Measurements from ENCODE around the gene BMAL2. TPM values are rescaled to one million over a fixed set of nuclear protein-coding genes. Genes with fewer than 3 reads are reported as not detected.

Gene BMAL2
- total RNA-seq, 4 donors from 2014 or later = 0.39 to 2.4 (median 1.4) TPM

- WGBS, 2 donors = 75 to 79% methylated on average over 1 of the region's 1 CpG
- Histone ChIP-seq H3K27me3 (no peaks in the 10 kb centered on the region), H3K4me3 (no peak overlapping the region), H3K9me3 (no peaks in the 10 kb centered on the region), H3K36me3 (peaks cover 0 to 32% (median 6%) of the 10 kb centered on the region in 3 donors), H3K27ac (peak overlapping the region in 1 of 4 donors; percentile 28), H3K4me1 (no peaks in the 10 kb centered on the region)
- TF ChIP-seq CTCF (IDR thresholded peaks at IDR 0.05) (peak; percentile 20 to 57 (median 35)), POLR2A (IDR thresholded peaks at IDR 0.05) (no peak)
- DNase-seq (ENCODE audit: low spot score in 2 of 2) = no peak
Observed at GRCh38 chr12:27305673-27306456, 26.8 kb upstream of the BMAL2 start.

- no peak for DNase-seq (ENCODE audit: low spot score in 2 of 2)
- Histone ChIP-seq H3K27ac (no peak overlapping the region), H3K4me3 (no peak overlapping the region), H3K27me3 (no peaks in the 10 kb centered on the region), H3K9me3 (no peaks in the 10 kb centered on the region), H3K36me3 (peaks cover 0 to 47% (median 10%) of the 10 kb centered on the region in 3 donors), H3K4me1 (no peaks in the 10 kb centered on the region)
- no peak for TF ChIP-seq POLR2A (IDR thresholded peaks at IDR 0.05)
- no peak for TF ChIP-seq EP300 (IDR thresholded peaks at IDR 0.05)
- no peak for TF ChIP-seq CTCF (IDR thresholded peaks at IDR 0.05)
- WGBS, 2 donors = 92 to 98% methylated on average over 2 of the region's 2 CpGs
Observed at GRCh38 chr12:27309293-27309994, 23.2 kb upstream of the BMAL2 start.

- H3K27ac ChIP-seq = no peak overlapping the region
- no peak overlapping the region for H3K4me3 ChIP-seq
- DNase-seq (ENCODE audit: low spot score in 2 of 2) = no peak
- no peaks in the 10 kb centered on the region for H3K27me3 ChIP-seq
- TF ChIP-seq CTCF (IDR thresholded peaks at IDR 0.05) (no peak), POLR2A (IDR thresholded peaks at IDR 0.05) (no peak), EP300 (IDR thresholded peaks at IDR 0.05) (no peak)
- 100% methylated on average over 1 of the region's 1 CpG for WGBS, 2 donors
- no peaks in the 10 kb centered on the region for H3K4me1 ChIP-seq
- peaks cover 0 to 51% (median 10%) of the 10 kb centered on the region in 3 donors for H3K36me3 ChIP-seq
- no peaks in the 10 kb centered on the region for H3K9me3 ChIP-seq
Observed at GRCh38 chr12:27309995-27310315, 22.7 kb upstream of the BMAL2 start.

GRCh38 chr12:27316947-27317346, 15.7 kb upstream of the BMAL2 start:
- Histone ChIP-seq H3K9me3 (no peaks in the 10 kb centered on the region), H3K4me3 (no peak overlapping the region), H3K27ac (no peak overlapping the region), H3K36me3 (peaks cover 0 to 86% (median 4%) of the 10 kb centered on the region in 3 donors), H3K27me3 (no peaks in the 10 kb centered on the region), H3K4me1 (no peaks in the 10 kb centered on the region)
- TF ChIP-seq CTCF (IDR thresholded peaks at IDR 0.05) (no peak), POLR2A (IDR thresholded peaks at IDR 0.05) (no peak), EP300 (IDR thresholded peaks at IDR 0.05) (no peak)
- 82 to 90% methylated on average over 1 of the region's 1 CpG for WGBS, 2 donors
- DNase-seq (ENCODE audit: low spot score in 2 of 2) = no peak

- H3K4me3 ChIP-seq = no peak overlapping the region
- 10 to 31% methylated on average over 1 of the region's 1 CpG for WGBS, 2 donors
- peaks cover 0 to 4% (median 0%) of the 10 kb centered on the region in 4 donors for H3K4me1 ChIP-seq
- H3K27me3 ChIP-seq = no peaks in the 10 kb centered on the region
- no peak for DNase-seq (ENCODE audit: low spot score in 2 of 2)
- TF ChIP-seq CTCF (IDR thresholded peaks at IDR 0.05) = no peak
- no peak for TF ChIP-seq POLR2A (IDR thresholded peaks at IDR 0.05)
- TF ChIP-seq EP300 (IDR thresholded peaks at IDR 0.05) = no peak
- H3K36me3 ChIP-seq = peaks cover 0 to 71% (median 12%) of the 10 kb centered on the region in 3 donors
- no peak overlapping the region for H3K27ac ChIP-seq
- no peaks in the 10 kb centered on the region for H3K9me3 ChIP-seq
Observed at GRCh38 chr12:27319409-27319808, 13.2 kb upstream of the BMAL2 start.
